Neural cell (in vitro differentiated cells): ENCODE data around the gene CTXND1. TPM values are rescaled to one million over a fixed set of nuclear protein-coding genes. Genes with fewer than 3 reads are reported as not detected.

Source experiments
- H2AFZ ChIP-seq: fragments of 200-600, 300-800 bp; sonication (generic), shearing (Covaris generic); 2 replicates; pipeline ENCODE4 v1.6.0; 2014; ENCODE audit warnings: low read depth, mild to moderate bottlenecking, antibody characterized with exemption, low read length, moderate library complexity
- H3F3A ChIP-seq: fragments of 200-600 bp; shearing (Covaris generic); 2 replicates; pipeline ENCODE4 v1.6.1; 2016; ENCODE audit warnings: mild to moderate bottlenecking, moderate library complexity, mixed read lengths, antibody characterized with exemption, low read length; ENCODE audit not compliant: insufficient read depth, poor library complexity, severe bottlenecking
- H3K27ac ChIP-seq: fragments of 200-600, 300-800 bp; sonication (generic), shearing (Covaris generic); 2 replicates; pipeline ENCODE4 v1.5.1; 2014; ENCODE audit warnings: mild to moderate bottlenecking, low read length, moderate library complexity
- H3K27me3 ChIP-seq: fragments of 300-800, 200-600 bp; sonication (generic), shearing (Covaris generic); 2 replicates; pipeline ENCODE4 v1.6.0; 2014; ENCODE audit warnings: mild to moderate bottlenecking, low read depth, low read length, moderate library complexity; ENCODE audit not compliant: insufficient read depth
- H3K36me3 ChIP-seq: fragments of 300-800, 200-600 bp; sonication (generic), shearing (Covaris generic); 2 replicates; pipeline ENCODE4 v1.5.1; 2014; ENCODE audit warnings: mild to moderate bottlenecking, antibody characterized with exemption, low read length, moderate library complexity; ENCODE audit not compliant: insufficient read depth
- H3K4me2 ChIP-seq: fragments of 300-800, 200-600 bp; sonication (generic), shearing (Covaris generic); 2 replicates; pipeline ENCODE4 v1.6.0; 2014; ENCODE audit warnings: mild to moderate bottlenecking, low read length
- H3K4me3 ChIP-seq: fragments of 300-800, 200-600 bp; sonication (generic), shearing (Covaris generic); 2 replicates; pipeline ENCODE4 v1.5.1; 2014; ENCODE audit warnings: mild to moderate bottlenecking, low read length, moderate library complexity
- H3K79me2 ChIP-seq: fragments of 200-600 bp; shearing (Covaris generic); replicated peaks from 2 replicates; pipeline ENCODE4 v1.6.0; 2014; ENCODE audit warnings: mild to moderate bottlenecking, low read length, moderate library complexity; ENCODE audit not compliant: insufficient read depth
- H3K9ac ChIP-seq: fragments of 300-800, 200-600 bp; sonication (generic), shearing (Covaris generic); 2 replicates; pipeline ENCODE4 v1.6.1; 2016; ENCODE audit warnings: mild to moderate bottlenecking, low read length, mixed read lengths
- H3K9me2 ChIP-seq: fragments of 200-600 bp; shearing (Covaris generic); 2 replicates; pipeline ENCODE4 v1.6.1; 2016; ENCODE audit warnings: mild to moderate bottlenecking, low read length, mixed read lengths; ENCODE audit not compliant: insufficient read depth
- H3K9me3 ChIP-seq: fragments of 200-600, 300-800 bp; sonication (generic), shearing (Covaris generic); 2 replicates; pipeline ENCODE4 v1.6.1; 2016; ENCODE audit warnings: mild to moderate bottlenecking, mixed run types, low read length, moderate library complexity, mixed read lengths
- H4K20me1 ChIP-seq: fragments of 200-600 bp; shearing (Covaris generic); 2 replicates; pipeline ENCODE4 v1.6.1; 2016; ENCODE audit warnings: mild to moderate bottlenecking, mixed run types; ENCODE audit not compliant: insufficient read depth
- CTCF ChIP-seq: fragments of 450-650 bp; IDR thresholded peaks from 2 replicates; pipeline ENCODE4 v1.5.1; 2014; ENCODE audit warnings: antibody characterized with exemption, mild to moderate bottlenecking, moderate library complexity; ENCODE audit not compliant: poor library complexity, severe bottlenecking
- EP300 ChIP-seq: fragments of 450-650 bp; conservative IDR thresholded peaks from 2 replicates; pipeline ENCODE4 v1.6.1; 2014; ENCODE audit warnings: antibody characterized with exemption, mild to moderate bottlenecking, moderate library complexity; ENCODE audit not compliant: poor library complexity, severe bottlenecking
- EZH2 ChIP-seq: fragments of 200-600, 300-800 bp; shearing (Covaris generic), sonication (generic); IDR thresholded peaks from 2 replicates; pipeline ENCODE4 v1.6.1; 2014; ENCODE audit warnings: antibody characterized with exemption, low read length, borderline replicate concordance, mild to moderate bottlenecking; ENCODE audit not compliant: insufficient read depth, poor library complexity, severe bottlenecking
- MXI1 ChIP-seq: fragments of 450-650 bp; conservative IDR thresholded peaks from 2 replicates; pipeline ENCODE4 v1.6.1; 2014; ENCODE audit warnings: antibody characterized with exemption, mild to moderate bottlenecking; ENCODE audit not compliant: poor library complexity, severe bottlenecking
- POLR2AphosphoS5 ChIP-seq: IDR thresholded peaks from 2 replicates; pipeline ENCODE4 v1.6.1; 2012
- RAD21 ChIP-seq: fragments of 450-650 bp; conservative IDR thresholded peaks from 2 replicates; pipeline ENCODE4 v1.6.1; 2014; ENCODE audit warnings: antibody characterized with exemption, mild to moderate bottlenecking, moderate library complexity
- REST ChIP-seq: IDR thresholded peaks from 2 replicates; pipeline ENCODE4 v1.6.1; 2012; ENCODE audit warnings: borderline replicate concordance
- SMC3 ChIP-seq: fragments of 450-650 bp; conservative IDR thresholded peaks from 2 replicates; pipeline ENCODE4 v1.6.1; 2014; ENCODE audit warnings: antibody characterized with exemption, mild to moderate bottlenecking, moderate library complexity; ENCODE audit not compliant: poor library complexity
- TAF1 ChIP-seq: IDR thresholded peaks from 2 replicates; pipeline ENCODE4 v1.6.1; 2012; ENCODE audit warnings: low read depth
- polyA plus RNA-seq: library from polyadenylated mRNA; depleted of rRNA; stranded (reverse); fragments of >200 nt; gene quantifications from 2 replicates; pipeline ENCODE4 v1.2.3, GENCODE V29; 2014

The CTXND1 gene
- polyA plus RNA-seq, 1 donor from 2014 or later = not detected

DNA sequence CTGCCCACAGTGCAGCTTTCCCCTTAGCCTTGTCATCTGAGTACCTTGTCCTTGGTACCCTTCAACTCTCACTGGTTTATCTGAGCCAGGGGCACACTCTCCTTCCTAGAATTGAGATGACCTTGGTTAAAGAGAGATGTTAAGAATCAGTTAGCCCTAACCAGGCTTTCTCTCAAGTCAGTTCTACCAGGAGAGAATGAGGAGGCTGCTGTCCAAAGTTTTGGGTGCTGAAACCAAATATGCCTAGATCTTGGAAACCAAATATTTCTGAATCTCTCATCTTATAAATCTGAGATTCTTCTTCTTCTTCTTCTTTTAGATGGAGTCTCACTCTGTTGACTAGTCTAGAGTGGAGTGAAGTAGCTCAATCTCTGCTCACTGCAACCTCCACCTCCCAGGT lies 12.0 kb upstream of the CTXND1 start:
- Histone ChIP-seq H2AFZ (no peak overlapping the region), H3K9ac (no peak overlapping the region), H3K9me3 (no peaks in the 10 kb centered on the region), H3K27ac (no peak overlapping the region), H3K4me2 (no peak overlapping the region), H3K4me3 (no peak overlapping the region), H3K79me2 (no peaks in the 10 kb centered on the region), H3K27me3 (no peaks in the 10 kb centered on the region), H3K9me2 (no peaks in the 10 kb centered on the region), H3K36me3 (no peaks in the 10 kb centered on the region), H3F3A (no peaks in the 10 kb centered on the region), H4K20me1 (no peaks in the 10 kb centered on the region)
- TF ChIP-seq EP300 (no peak), MXI1 (no peak), REST (no peak), POLR2AphosphoS5 (no peak), SMC3 (no peak), EZH2 (no peak), CTCF (no peak), RAD21 (no peak), TAF1 (no peak)

DNA sequence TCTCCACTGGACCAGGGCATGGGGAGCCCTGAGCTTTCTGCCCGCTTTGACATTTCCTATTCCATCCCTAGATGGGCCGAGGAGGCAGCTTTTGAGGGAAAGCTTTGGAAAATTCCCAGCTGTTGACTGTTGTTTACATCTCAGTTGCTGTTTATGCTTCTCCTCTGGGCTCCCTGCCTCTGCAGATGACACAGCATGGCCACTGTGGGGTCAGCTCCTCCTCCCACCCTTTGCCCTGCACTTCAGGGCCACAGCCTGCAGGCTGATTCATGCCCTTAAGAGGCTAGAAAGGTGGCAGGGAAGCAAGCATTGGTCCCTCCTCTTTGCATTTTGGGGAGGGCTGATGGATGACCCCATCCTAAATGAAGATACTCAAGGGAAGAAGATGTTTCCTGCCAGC lies 8.5 kb upstream of the CTXND1 start:
- Histone ChIP-seq H2AFZ (no peak overlapping the region), H3K36me3 (no peaks in the 10 kb centered on the region), H3K9ac (no peak overlapping the region), H4K20me1 (no peaks in the 10 kb centered on the region), H3K4me2 (no peak overlapping the region), H3K9me2 (no peaks in the 10 kb centered on the region), H3K4me3 (no peak overlapping the region), H3K27me3 (no peaks in the 10 kb centered on the region), H3F3A (no peaks in the 10 kb centered on the region), H3K9me3 (no peaks in the 10 kb centered on the region), H3K27ac (no peak overlapping the region), H3K79me2 (no peaks in the 10 kb centered on the region)
- TF ChIP-seq EZH2 (no peak), EP300 (no peak), SMC3 (no peak), POLR2AphosphoS5 (no peak), CTCF (no peak), MXI1 (no peak), RAD21 (no peak), TAF1 (no peak), REST (no peak)
